GM12873 (cell line): ENCODE data around the gene ADGRB2.

ENCODE experiments used
- CTCF ChIP-seq: IDR thresholded peaks from 2 replicates; pipeline ENCODE4 v1.5.1; 2012; ENCODE audit warnings: low read depth, mild to moderate bottlenecking, moderate library complexity, low read length, control low read depth; ENCODE audit not compliant: insufficient read depth; ENCODE audit errors: missing control alignments

ADGRB2 gene

GRCh38 chr1:31803610-31804009 lies 39.5 kb upstream of the ADGRB2 start:
- TF ChIP-seq CTCF = no peak

- no peak for TF ChIP-seq CTCF
Observed at GRCh38 chr1:31802190-31803150, 38.3 kb upstream of the ADGRB2 start.

GRCh38 chr1:31801458-31801857 lies 37.3 kb upstream of the ADGRB2 start:
- no peak for TF ChIP-seq CTCF

GRCh38 chr1:31800674-31800967 lies 36.5 kb upstream of the ADGRB2 start:
- TF ChIP-seq CTCF = no peak

- TF ChIP-seq CTCF = no peak
Observed at GRCh38 chr1:31799895-31800673, 35.9 kb upstream of the ADGRB2 start.

GRCh38 chr1:31799196-31799894 lies 35.2 kb upstream of the ADGRB2 start:
- TF ChIP-seq CTCF = no peak
